ENCODE data around the gene STK40.

The STK40 gene

GRCh38 chr1:36393686-36394085 is 8.0 kb upstream of the STK40 start:
- TF ChIP-seq CEBPB (IDR thresholded peaks at IDR 0.05) = no peak
- no peak for TF ChIP-seq EP300 (IDR thresholded peaks at IDR 0.05; ENCODE audit: borderline replicate concordance)
- no peak for TF ChIP-seq RAD21 (IDR thresholded peaks at IDR 0.05; ENCODE audit: low read depth)
- TF ChIP-seq FOXM1 (IDR thresholded peaks at IDR 0.05; ENCODE audit: borderline replicate concordance, low read depth) = no peak
- TF ChIP-seq EGR1 (IDR thresholded peaks at IDR 0.05) = no peak
- TF ChIP-seq REST (IDR thresholded peaks at IDR 0.05; ENCODE audit: low read depth) = no peak
- no peak for TF ChIP-seq TEAD4 (IDR thresholded peaks at IDR 0.05)

GRCh38 chr1:36392836-36393235 is 7.1 kb upstream of the STK40 start:
- TF ChIP-seq REST (IDR thresholded peaks at IDR 0.05; ENCODE audit: low read depth) (no peak), CREB1 (IDR thresholded peaks at IDR 0.05; ENCODE audit: low read depth) (no peak), EP300 (IDR thresholded peaks at IDR 0.05; ENCODE audit: borderline replicate concordance) (no peak), EGR1 (IDR thresholded peaks at IDR 0.05) (no peak), RAD21 (IDR thresholded peaks at IDR 0.05; ENCODE audit: low read depth) (no peak), FOXM1 (IDR thresholded peaks at IDR 0.05; ENCODE audit: borderline replicate concordance, low read depth) (no peak), MAX (IDR thresholded peaks at IDR 0.05) (no peak), NFIC (IDR thresholded peaks at IDR 0.05) (no peak), CEBPB (IDR thresholded peaks at IDR 0.05) (no peak), USF1 (IDR thresholded peaks at IDR 0.05) (no peak), TAF1 (IDR thresholded peaks at IDR 0.05; ENCODE audit: low read depth) (no peak), YY1 (IDR thresholded peaks at IDR 0.05; ENCODE audit: low read depth) (no peak)

- TF ChIP-seq MAX (IDR thresholded peaks at IDR 0.05) (no peak), RAD21 (IDR thresholded peaks at IDR 0.05; ENCODE audit: low read depth) (no peak), TAF1 (IDR thresholded peaks at IDR 0.05; ENCODE audit: low read depth) (no peak), FOXM1 (IDR thresholded peaks at IDR 0.05; ENCODE audit: borderline replicate concordance, low read depth) (no peak), EP300 (IDR thresholded peaks at IDR 0.05; ENCODE audit: borderline replicate concordance) (no peak), NFIC (IDR thresholded peaks at IDR 0.05) (no peak), EGR1 (IDR thresholded peaks at IDR 0.05) (no peak), CREB1 (IDR thresholded peaks at IDR 0.05; ENCODE audit: low read depth) (no peak), TCF12 (IDR thresholded peaks at IDR 0.05; ENCODE audit: low read depth) (no peak), REST (IDR thresholded peaks at IDR 0.05; ENCODE audit: low read depth) (no peak), YY1 (IDR thresholded peaks at IDR 0.05; ENCODE audit: low read depth) (no peak), TEAD4 (IDR thresholded peaks at IDR 0.05) (no peak), ZBTB7A (IDR thresholded peaks at IDR 0.05; ENCODE audit: low read depth) (no peak), CEBPB (IDR thresholded peaks at IDR 0.05) (no peak), USF1 (IDR thresholded peaks at IDR 0.05) (no peak)
Measured at GRCh38 chr1:36391271-36391670, 5.5 kb upstream of the STK40 start.

GRCh38 chr1:36390411-36390810 is 4.7 kb upstream of the STK40 start:
- TF ChIP-seq CREB1 (IDR thresholded peaks at IDR 0.05; ENCODE audit: low read depth) (no peak), NFIC (IDR thresholded peaks at IDR 0.05) (no peak), EP300 (IDR thresholded peaks at IDR 0.05; ENCODE audit: borderline replicate concordance) (no peak), RAD21 (IDR thresholded peaks at IDR 0.05; ENCODE audit: low read depth) (no peak), EGR1 (IDR thresholded peaks at IDR 0.05) (no peak), REST (IDR thresholded peaks at IDR 0.05; ENCODE audit: low read depth) (no peak), ZBTB7A (IDR thresholded peaks at IDR 0.05; ENCODE audit: low read depth) (no peak), TAF1 (IDR thresholded peaks at IDR 0.05; ENCODE audit: low read depth) (no peak), TCF12 (IDR thresholded peaks at IDR 0.05; ENCODE audit: low read depth) (no peak), MAX (IDR thresholded peaks at IDR 0.05) (no peak), CEBPB (IDR thresholded peaks at IDR 0.05) (no peak), TEAD4 (IDR thresholded peaks at IDR 0.05) (no peak), FOXM1 (IDR thresholded peaks at IDR 0.05; ENCODE audit: borderline replicate concordance, low read depth) (no peak)
